Activated CD8-positive, alpha-beta memory T cell treated with anti-CD3 and anti-CD28 coated beads for 1 hour (primary cell): ENCODE measurements around the gene TCFL5.

Experiments
- DNase-seq, 2 donors: peaks; one replicate each; pipeline ENCODE4 v3.0.0-alpha.2; 2020; ENCODE audit warnings: low read depth in 1 of 2; ENCODE audit errors: extremely low read depth in 1 of 2

Gene TCFL5

GRCh38 chr20:62801284-62802010 is 60.2 kb downstream of the TCFL5 start:
- no peak for DNase-seq

- DNase-seq: no peak
Observed at GRCh38 chr20:62800314-62801259, 61.0 kb downstream of the TCFL5 start.

GRCh38 chr20:62799873-62800272 is 61.7 kb downstream of the TCFL5 start:
- no peak for DNase-seq

DNA sequence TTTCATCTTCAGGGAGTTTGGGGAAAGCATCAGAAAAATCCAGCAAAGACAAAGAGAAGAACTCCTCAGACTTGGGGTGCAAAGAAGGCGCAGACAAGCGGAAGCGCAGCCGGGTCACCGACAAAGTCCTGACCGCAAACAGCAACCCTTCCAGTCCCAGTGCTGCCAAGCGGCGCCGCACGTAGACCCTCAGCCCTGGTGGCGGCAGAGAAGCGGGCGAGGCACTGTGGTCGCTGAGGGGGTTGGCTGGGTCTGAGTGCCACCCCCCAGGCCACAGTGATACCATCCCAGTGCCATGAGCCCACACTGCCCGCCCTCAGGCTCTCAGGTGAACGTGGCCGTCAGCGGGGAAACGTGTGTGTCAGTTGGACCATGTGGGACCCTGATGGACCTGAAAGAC is 62.2 kb downstream of the TCFL5 start:
- DNase-seq: no peak

GRCh38 chr20:62799036-62799435 is 62.6 kb downstream of the TCFL5 start:
- no peak for DNase-seq

DNA sequence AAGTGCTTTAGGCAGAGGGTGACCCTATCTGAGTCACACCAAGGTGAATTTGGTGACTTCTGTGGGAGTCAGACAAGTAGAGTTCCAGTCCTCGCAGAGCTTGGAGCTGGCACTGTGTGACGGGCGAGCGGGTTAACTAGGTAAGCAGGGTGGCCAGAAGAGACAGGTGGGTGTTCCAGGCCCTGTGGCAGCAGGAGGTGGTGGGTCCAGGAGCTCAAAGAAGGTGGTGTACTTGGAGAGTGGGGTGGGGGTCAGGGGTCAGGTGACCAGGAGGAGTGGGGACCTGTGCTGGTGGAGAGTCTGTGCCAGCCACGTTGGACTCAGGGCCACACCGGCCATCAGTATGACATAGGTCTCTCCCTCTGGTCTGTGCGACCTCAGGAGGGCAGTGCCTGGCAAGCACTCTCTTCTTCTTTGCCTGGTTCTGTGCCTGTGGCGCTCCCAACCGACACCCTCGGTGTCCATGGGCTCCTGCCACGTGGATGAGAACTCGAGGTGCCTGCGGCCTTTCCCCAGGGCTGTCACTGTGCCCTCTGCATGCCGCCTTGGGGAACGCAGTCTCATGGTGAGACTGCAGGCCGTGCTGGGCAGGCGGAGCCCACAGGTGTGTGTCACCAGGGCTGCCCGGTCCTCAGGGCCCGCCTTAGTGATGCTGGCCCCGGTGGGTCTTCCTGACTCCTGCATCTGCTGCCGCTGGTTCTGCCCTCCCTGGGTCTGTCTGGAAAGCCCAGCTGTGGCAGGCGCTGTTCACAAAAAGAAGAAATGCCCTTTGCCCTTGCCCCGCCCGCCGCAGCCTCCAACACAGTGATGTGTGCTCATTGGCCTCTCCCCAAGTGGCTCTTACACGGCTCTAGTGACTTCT is 63.7 kb downstream of the TCFL5 start:
- no peak for DNase-seq

DNA sequence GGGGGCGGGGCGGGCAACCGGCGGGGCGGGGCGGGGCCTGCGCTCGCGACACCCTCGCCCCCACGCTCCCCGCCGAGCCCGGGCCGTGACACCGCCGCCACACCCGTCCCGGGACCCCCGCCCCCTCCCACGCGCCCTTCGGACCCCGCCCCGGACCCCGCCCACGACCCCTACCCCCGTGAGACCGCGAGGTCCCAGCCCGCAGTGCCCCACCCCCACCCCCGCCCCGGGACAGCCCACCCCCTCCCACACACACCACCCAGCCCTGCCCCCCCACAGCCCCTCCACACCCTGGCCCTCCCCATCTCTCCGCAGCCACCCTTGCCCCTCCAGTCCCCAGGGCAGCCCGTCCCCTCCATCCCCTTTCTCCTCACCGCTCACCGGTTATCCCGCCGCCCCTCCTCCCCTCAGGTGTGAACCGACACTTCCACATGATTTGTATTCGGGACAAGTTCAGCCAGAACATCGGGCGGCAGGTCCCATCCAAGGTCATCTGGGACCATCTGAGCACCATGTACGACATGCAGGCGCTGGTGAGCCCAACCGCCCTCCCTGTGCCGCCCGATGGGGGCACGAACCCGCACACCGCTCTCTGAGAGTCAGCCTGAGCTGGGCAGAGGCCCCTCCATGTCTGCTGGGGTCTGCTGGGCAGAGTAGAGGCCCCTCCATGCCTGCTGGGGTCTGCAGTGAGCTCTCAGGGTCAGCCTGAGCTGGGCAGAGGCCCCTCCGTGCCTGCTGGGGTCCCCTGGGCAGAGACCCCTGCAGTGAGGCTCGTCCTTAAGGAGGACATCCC is 64.7 kb downstream of the TCFL5 start:
- DNase-seq: no peak

- peak in 1 of 2 donors; percentile 49 for DNase-seq
Observed at GRCh38 chr20:62795023-62795761, 66.4 kb downstream of the TCFL5 start.

DNA sequence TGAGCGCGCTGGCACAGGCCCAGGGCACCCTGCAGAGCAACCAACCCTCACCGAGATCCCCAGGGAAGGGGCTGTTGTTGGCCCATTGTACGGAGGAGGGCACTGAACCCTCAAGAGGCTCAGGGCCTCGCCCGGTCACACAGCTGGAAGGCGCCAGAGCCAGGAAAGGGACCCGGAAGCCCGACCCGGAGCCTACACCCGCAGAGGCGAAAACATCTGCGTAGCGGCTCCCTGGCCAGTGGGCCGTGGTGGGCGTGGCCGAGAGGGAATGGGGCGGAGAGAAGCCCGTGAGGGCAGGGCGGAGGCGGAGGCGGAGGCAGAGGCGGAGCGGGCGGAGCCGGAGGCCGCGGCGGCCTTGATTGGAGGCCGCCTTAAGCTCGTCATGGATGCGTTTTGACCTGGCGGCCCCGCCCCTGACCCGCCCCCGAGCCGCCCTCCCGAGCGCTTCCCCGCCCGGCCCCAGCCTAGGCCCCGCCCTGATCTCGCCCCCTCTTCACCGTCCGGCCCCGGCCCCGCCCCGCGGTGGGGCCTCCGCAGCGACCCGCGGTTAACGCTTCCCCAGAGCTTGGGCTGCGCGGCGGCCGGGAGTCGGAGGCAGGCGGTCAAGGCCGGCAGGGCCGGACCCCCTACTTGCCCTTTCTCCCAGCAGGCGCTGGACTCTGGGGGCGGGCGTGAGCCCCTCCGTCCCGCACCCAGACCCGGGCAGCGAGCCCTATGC is 67.5 kb downstream of the TCFL5 start:
- DNase-seq: peak; percentile 81 to 87

- DNase-seq: no peak
Observed at GRCh38 chr20:62793757-62794006, 67.9 kb downstream of the TCFL5 start.

DNA sequence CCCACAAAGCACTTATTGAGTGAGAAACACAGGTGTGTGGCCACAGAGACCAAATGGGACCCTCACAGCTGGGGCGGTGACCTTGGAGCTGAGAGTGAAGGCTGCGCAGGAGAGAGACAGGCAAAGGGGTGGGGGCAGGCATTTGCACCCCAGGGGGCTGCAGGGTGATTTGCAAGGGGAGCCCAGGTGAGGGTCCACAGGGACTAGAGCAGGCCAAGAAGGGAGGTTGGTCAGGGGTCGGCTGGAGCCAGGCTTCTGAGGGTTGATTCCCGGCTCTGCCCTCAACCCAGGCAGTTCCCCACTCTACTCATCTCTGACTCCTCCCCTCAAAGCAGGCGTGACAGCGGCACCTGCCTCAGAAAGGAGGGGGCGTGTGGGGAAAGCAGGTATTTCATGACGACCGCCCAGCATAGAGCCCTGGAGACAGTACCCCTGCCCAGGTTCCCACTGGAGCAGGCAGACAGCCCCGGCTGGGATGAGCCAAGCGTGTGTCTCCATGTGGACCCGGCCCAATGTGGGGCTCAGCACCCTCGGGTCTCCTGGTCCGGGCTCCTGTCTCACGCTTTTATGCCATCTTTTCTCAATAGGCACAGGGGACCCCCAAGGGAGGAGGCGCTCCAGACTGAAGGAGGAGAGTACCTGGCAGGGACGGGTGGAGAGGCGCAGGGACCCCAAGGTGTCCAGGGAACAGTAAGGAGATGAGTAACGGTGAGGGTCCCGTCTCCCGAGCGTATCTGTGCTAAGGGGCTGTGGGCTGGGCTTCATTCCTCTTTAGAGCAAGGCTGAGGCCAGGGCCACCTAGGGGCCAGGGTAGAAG is 68.5 kb downstream of the TCFL5 start:
- no peak for DNase-seq

GRCh38 chr20:62792182-62792939 is 69.3 kb downstream of the TCFL5 start:
- no peak for DNase-seq

DNA sequence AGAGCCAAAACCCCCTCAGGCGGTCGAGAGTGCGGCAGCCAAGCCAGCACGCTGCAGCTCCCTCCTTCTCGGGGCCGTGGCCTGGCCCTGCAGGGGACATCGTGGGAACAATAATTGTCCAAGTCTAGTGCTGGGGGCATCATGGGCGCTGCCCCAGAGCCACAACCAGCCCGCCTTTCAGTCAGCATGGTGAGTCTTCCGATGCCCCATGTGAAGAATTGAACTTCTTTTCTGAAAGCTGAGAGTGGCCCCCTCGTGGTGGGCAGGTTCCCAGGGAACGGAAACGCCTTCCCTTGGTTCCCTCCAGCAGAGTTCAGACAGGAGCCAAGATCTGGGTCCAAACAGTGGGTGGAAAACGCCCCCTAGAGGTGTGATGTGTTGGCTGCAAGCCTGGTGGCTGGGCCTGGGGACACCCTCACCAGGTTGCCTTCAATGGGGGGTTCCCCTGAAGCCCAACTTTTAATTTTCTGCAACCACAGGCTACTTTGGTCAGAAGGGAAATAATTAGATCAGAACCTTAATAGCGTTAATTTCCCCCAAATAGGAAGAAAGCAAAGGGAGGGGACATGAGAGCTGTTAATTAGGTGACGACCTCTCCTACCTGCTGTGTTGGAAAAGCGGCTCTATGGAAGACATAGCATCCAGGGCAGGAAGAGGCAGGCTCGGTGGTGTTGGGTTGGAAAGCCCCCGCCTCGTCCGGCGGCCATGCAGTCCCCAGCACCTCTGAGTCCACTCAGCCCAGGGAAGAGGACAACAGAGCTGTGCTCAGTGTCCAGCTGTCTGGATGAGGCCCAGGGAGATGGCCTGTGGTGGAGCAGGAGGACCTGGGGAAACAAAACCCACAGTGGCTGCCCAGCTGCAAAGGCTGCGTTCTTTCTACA is 70.1 kb downstream of the TCFL5 start:
- DNase-seq: peak in 1 of 2 donors; percentile 42
